ENCODE results near the gene SGIP1. TPM values are rescaled to one million over a fixed set of nuclear protein-coding genes. Genes with fewer than 3 reads are reported as not detected.

The SGIP1 gene
- total RNA-seq, 3 donors from 2014 or later, result 3.1 to 6.6 (median 3.5) TPM

GRCh38 chr1:66542314-66542713 is 8.4 kb downstream of the SGIP1 start:
- Histone ChIP-seq H3K36me3 (no peaks in the 10 kb centered on the region), H3K9me3 (no peaks in the 10 kb centered on the region), H3K27me3 (no peaks in the 10 kb centered on the region), H3K4me1 (no peaks in the 10 kb centered on the region), H3K27ac (peak overlapping the region in 1 of 2 donors; percentile 73), H3K4me3 (no peak overlapping the region)
- no peak for TF ChIP-seq POLR2AphosphoS5 (IDR thresholded peaks at IDR 0.05)
- no peak for TF ChIP-seq POLR2A (IDR thresholded peaks at IDR 0.05)
- TF ChIP-seq, protein P1, sequence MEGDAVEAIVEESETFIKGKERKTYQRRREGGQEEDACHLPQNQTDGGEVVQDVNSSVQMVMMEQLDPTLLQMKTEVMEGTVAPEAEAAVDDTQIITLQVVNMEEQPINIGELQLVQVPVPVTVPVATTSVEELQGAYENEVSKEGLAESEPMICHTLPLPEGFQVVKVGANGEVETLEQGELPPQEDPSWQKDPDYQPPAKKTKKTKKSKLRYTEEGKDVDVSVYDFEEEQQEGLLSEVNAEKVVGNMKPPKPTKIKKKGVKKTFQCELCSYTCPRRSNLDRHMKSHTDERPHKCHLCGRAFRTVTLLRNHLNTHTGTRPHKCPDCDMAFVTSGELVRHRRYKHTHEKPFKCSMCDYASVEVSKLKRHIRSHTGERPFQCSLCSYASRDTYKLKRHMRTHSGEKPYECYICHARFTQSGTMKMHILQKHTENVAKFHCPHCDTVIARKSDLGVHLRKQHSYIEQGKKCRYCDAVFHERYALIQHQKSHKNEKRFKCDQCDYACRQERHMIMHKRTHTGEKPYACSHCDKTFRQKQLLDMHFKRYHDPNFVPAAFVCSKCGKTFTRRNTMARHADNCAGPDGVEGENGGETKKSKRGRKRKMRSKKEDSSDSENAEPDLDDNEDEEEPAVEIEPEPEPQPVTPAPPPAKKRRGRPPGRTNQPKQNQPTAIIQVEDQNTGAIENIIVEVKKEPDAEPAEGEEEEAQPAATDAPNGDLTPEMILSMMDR (IDR thresholded peaks at IDR 0.05), result no peak
- intact Hi-C loops (cut with DNase I; ENCODE audit: low total_unique reads), result no loop called here
- DNase-seq (ENCODE audit: low spot score in 2 of 2), result no peak

- no peaks in the 10 kb centered on the region for H3K9me3 ChIP-seq
- no peaks in the 10 kb centered on the region for H3K27me3 ChIP-seq
- H3K4me1 ChIP-seq, result no peaks in the 10 kb centered on the region
- peak; percentile 65 to 88 for DNase-seq (ENCODE audit: low spot score in 2 of 2)
- intact Hi-C loops (cut with DNase I; ENCODE audit: low total_unique reads), result no loop called here
- H3K4me3 ChIP-seq, result no peak overlapping the region
- peak overlapping the region; percentile 73 to 74 for H3K27ac ChIP-seq
- no peaks in the 10 kb centered on the region for H3K36me3 ChIP-seq
- TF ChIP-seq, protein P1 (IDR thresholded peaks at IDR 0.05), result no peak
- peak in 2 of 3 donors; percentile 18 to 44 for TF ChIP-seq POLR2AphosphoS5 (IDR thresholded peaks at IDR 0.05)
- no peak for TF ChIP-seq POLR2A (IDR thresholded peaks at IDR 0.05)
Measured at GRCh38 chr1:66542811-66543767, 9.1 kb downstream of the SGIP1 start.

GRCh38 chr1:66546047-66546810 is 12.3 kb downstream of the SGIP1 start:
- no peak overlapping the region for H3K4me3 ChIP-seq
- no peaks in the 10 kb centered on the region for H3K9me3 ChIP-seq
- TF ChIP-seq POLR2A (IDR thresholded peaks at IDR 0.05) (no peak), POLR2AphosphoS5 (IDR thresholded peaks at IDR 0.05) (no peak)
- TF ChIP-seq, protein P1 (IDR thresholded peaks at IDR 0.05), result no peak
- H3K27ac ChIP-seq, result no peak overlapping the region
- H3K4me1 ChIP-seq, result no peaks in the 10 kb centered on the region
- no peaks in the 10 kb centered on the region for H3K36me3 ChIP-seq
- intact Hi-C loops (cut with DNase I; ENCODE audit: low total_unique reads), result no loop called here
- H3K27me3 ChIP-seq, result no peaks in the 10 kb centered on the region
- no peak for DNase-seq (ENCODE audit: low spot score in 2 of 2)

DNA sequence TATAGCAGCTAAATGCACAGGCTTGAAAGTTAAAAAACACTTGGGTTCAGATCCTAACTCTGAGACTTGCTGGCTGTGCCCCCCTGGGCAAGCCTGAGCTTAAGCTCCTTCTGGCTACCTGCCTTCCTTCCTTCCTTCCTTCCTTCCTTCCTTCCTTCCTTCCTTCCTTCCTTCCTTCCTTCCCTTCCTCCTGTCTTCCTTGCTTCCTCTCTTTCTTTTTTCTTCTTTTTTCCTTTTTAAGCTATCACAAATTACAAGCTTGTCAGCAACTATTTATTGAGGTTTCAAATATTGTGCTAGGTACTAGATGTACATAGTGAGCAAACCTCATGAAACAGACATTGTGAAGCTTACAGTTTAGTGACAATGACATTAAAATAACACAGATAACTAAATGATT is 15.1 kb downstream of the SGIP1 start:
- no peaks in the 10 kb centered on the region for H3K9me3 ChIP-seq
- intact Hi-C loops (cut with DNase I; ENCODE audit: low total_unique reads), result no loop called here
- no peak overlapping the region for H3K4me3 ChIP-seq
- H3K27ac ChIP-seq, result no peak overlapping the region
- H3K27me3 ChIP-seq, result no peaks in the 10 kb centered on the region
- no peaks in the 10 kb centered on the region for H3K4me1 ChIP-seq
- TF ChIP-seq POLR2A (IDR thresholded peaks at IDR 0.05) (no peak), POLR2AphosphoS5 (IDR thresholded peaks at IDR 0.05) (no peak)
- TF ChIP-seq, protein P1 (IDR thresholded peaks at IDR 0.05), result no peak
- DNase-seq (ENCODE audit: low spot score in 2 of 2), result no peak
- no peaks in the 10 kb centered on the region for H3K36me3 ChIP-seq

GRCh38 chr1:66550243-66550642 is 16.3 kb downstream of the SGIP1 start:
- Histone ChIP-seq H3K4me1 (no peaks in the 10 kb centered on the region), H3K27ac (no peak overlapping the region), H3K4me3 (no peak overlapping the region), H3K36me3 (no peaks in the 10 kb centered on the region), H3K27me3 (no peaks in the 10 kb centered on the region), H3K9me3 (no peaks in the 10 kb centered on the region)
- TF ChIP-seq, protein P1 (IDR thresholded peaks at IDR 0.05), result no peak
- TF ChIP-seq POLR2A (IDR thresholded peaks at IDR 0.05) (no peak), POLR2AphosphoS5 (IDR thresholded peaks at IDR 0.05) (no peak)
- no peak for DNase-seq (ENCODE audit: low spot score in 2 of 2)
- intact Hi-C loops (cut with DNase I; ENCODE audit: low total_unique reads), result no loop called here
